RKO (cell line): ENCODE results near the gene RAB11FIP3.

Experiments used
- DNase-seq: peaks from one replicate; pipeline ENCODE4 v3.0.0-alpha.2; 2016; ENCODE audit warnings: low spot score

The RAB11FIP3 gene

GRCh38 chr16:424033-424622 lies 1.3 kb upstream of the RAB11FIP3 start:
- peak; percentile 91 for DNase-seq

- DNase-seq: peak; percentile 48
These were observed 797 bp upstream of the RAB11FIP3 start for GRCh38 chr16:424623-425081.

- peak; percentile 31 for DNase-seq
These were observed 278 bp downstream of the RAB11FIP3 start for GRCh38 chr16:425740-426114.

- peak; percentile 45 for DNase-seq
These were observed 861 bp downstream of the RAB11FIP3 start for GRCh38 chr16:426115-426905.

- DNase-seq: no peak
These were observed 1.4 kb downstream of the RAB11FIP3 start for GRCh38 chr16:426906-427249.

GRCh38 chr16:427250-427649 lies 1.8 kb downstream of the RAB11FIP3 start:
- no peak for DNase-seq

GRCh38 chr16:430904-431303 lies 5.5 kb downstream of the RAB11FIP3 start:
- DNase-seq: no peak

- no peak for DNase-seq
These were observed 15.2 kb downstream of the RAB11FIP3 start for GRCh38 chr16:440627-441026.

- DNase-seq: no peak
These were observed 16.0 kb downstream of the RAB11FIP3 start for GRCh38 chr16:441447-441846.

GRCh38 chr16:442976-443375 lies 17.5 kb downstream of the RAB11FIP3 start:
- no peak for DNase-seq

- DNase-seq: no peak
These were observed 18.6 kb downstream of the RAB11FIP3 start for GRCh38 chr16:444027-444426.

GRCh38 chr16:445566-445965 lies 20.1 kb downstream of the RAB11FIP3 start:
- no peak for DNase-seq

GRCh38 chr16:450385-450784 lies 24.9 kb downstream of the RAB11FIP3 start:
- DNase-seq: no peak

- no peak for DNase-seq
These were observed 25.5 kb downstream of the RAB11FIP3 start for GRCh38 chr16:450785-451512.

- no peak for DNase-seq
These were observed 29.0 kb downstream of the RAB11FIP3 start for GRCh38 chr16:454397-454940.

- no peak for DNase-seq
These were observed 30.0 kb downstream of the RAB11FIP3 start for GRCh38 chr16:455453-455852.

- no peak for DNase-seq
These were observed 31.5 kb downstream of the RAB11FIP3 start for GRCh38 chr16:456891-457483.

- no peak for DNase-seq
These were observed 32.4 kb downstream of the RAB11FIP3 start for GRCh38 chr16:457732-458400.

GRCh38 chr16:459761-460160 lies 34.3 kb downstream of the RAB11FIP3 start:
- no peak for DNase-seq

- DNase-seq: no peak
These were observed 35.3 kb downstream of the RAB11FIP3 start for GRCh38 chr16:460787-461186.

GRCh38 chr16:463071-463470 lies 37.6 kb downstream of the RAB11FIP3 start:
- DNase-seq: no peak

GRCh38 chr16:466651-467050 lies 41.2 kb downstream of the RAB11FIP3 start:
- DNase-seq: no peak
